Neuronal stem cell (in vitro differentiated cells): Measurements from ENCODE around the gene CAMTA1.

Experiments
- DNase-seq: peaks from one replicate; pipeline ENCODE4 v3.0.0-alpha.2; 2013; ENCODE audit warnings: low spot score
- H2AFZ ChIP-seq: one replicate; pipeline ENCODE4 v1.6.1; 2013; ENCODE audit warnings: mild to moderate bottlenecking, low read length, inconsistent platforms
- H2AK5ac ChIP-seq: 2 replicates; pipeline ENCODE4 v1.6.1; 2013; ENCODE audit warnings: low read depth, mild to moderate bottlenecking, inconsistent platforms, low read length, moderate library complexity, mixed read lengths
- H2BK120ac ChIP-seq: 2 replicates; pipeline ENCODE4 v1.6.1; 2013; ENCODE audit warnings: low read depth, mild to moderate bottlenecking, inconsistent platforms, low read length, moderate library complexity, mixed read lengths
- H2BK12ac ChIP-seq: one replicate; pipeline ENCODE4 v1.6.1; 2013; ENCODE audit warnings: low read length, inconsistent platforms
- H2BK15ac ChIP-seq: 2 replicates; pipeline ENCODE4 v1.6.1; 2013; ENCODE audit warnings: mild to moderate bottlenecking, low read length, inconsistent platforms, mixed read lengths
- H2BK5ac ChIP-seq: one replicate; pipeline ENCODE4 v1.6.1; 2013; ENCODE audit warnings: inconsistent platforms, mild to moderate bottlenecking, low read length, moderate library complexity
- H3K14ac ChIP-seq: one replicate; pipeline ENCODE4 v1.6.1; 2013; ENCODE audit warnings: low read length, inconsistent platforms
- H3K18ac ChIP-seq: 2 replicates; pipeline ENCODE4 v1.6.1; 2013; ENCODE audit warnings: low read length, inconsistent platforms
- H3K23ac ChIP-seq: 2 replicates; pipeline ENCODE4 v1.6.1; 2013; ENCODE audit warnings: low read depth, mild to moderate bottlenecking, mixed read lengths, low read length, inconsistent platforms; ENCODE audit not compliant: poor library complexity
- H3K27ac ChIP-seq: replicated peaks from 3 replicates; pipeline ENCODE4 v1.5.1; 2013; ENCODE audit warnings: low read length, inconsistent platforms
- H3K27me3 ChIP-seq, 3 experiments: 2 replicates each; pipeline ENCODE4 v1.6.1; 2013; ENCODE audit warnings: low read length in 3 of 3, mild to moderate bottlenecking in 2 of 3, inconsistent platforms in 1 of 3, low read depth in 1 of 3, mixed read lengths in 1 of 3, moderate library complexity in 1 of 3; ENCODE audit not compliant: control insufficient read depth in 3 of 3, insufficient read depth in 3 of 3
- H3K36me3 ChIP-seq, 2 donors: replicated peaks in 1 of 2; 2 replicates each; pipeline ENCODE4 v1.6.1; 2013; ENCODE audit warnings: low read length in 2 of 2; ENCODE audit not compliant: control insufficient read depth in 2 of 2, insufficient read depth in 2 of 2
- H3K4ac ChIP-seq: 2 replicates; pipeline ENCODE4 v1.6.1; 2013; ENCODE audit warnings: inconsistent platforms, mild to moderate bottlenecking, low read length, moderate library complexity
- H3K4me1 ChIP-seq, 2 donors: 1 replicate in 1 of 2; 2 replicates in 1 of 2; pipeline ENCODE4 v1.6.1; 2013; ENCODE audit warnings: low read length in 2 of 2, low read depth in 1 of 2; ENCODE audit not compliant: control insufficient read depth in 2 of 2, insufficient read depth in 1 of 2
- H3K4me2 ChIP-seq: one replicate; pipeline ENCODE4 v1.6.1; 2013; ENCODE audit warnings: mild to moderate bottlenecking, low read length, inconsistent platforms; ENCODE audit not compliant: insufficient read depth, poor library complexity, severe bottlenecking
- H3K4me3 ChIP-seq, 2 donors: 2 replicates each; pipeline ENCODE4 v1.5.1; 2013; ENCODE audit warnings: low read length in 2 of 2, mild to moderate bottlenecking in 2 of 2, inconsistent platforms in 1 of 2, moderate library complexity in 1 of 2
- H3K79me1 ChIP-seq: one replicate; pipeline ENCODE4 v1.6.1; 2013; ENCODE audit warnings: low read depth, mild to moderate bottlenecking, inconsistent platforms, low read length, moderate library complexity
- H3K9ac ChIP-seq: one replicate; pipeline ENCODE4 v1.6.1; 2013; ENCODE audit warnings: mild to moderate bottlenecking, low read depth, low read length, inconsistent platforms; ENCODE audit not compliant: poor library complexity
- H3K9me3 ChIP-seq, 2 donors: replicated peaks in 1 of 2; 2 replicates each; pipeline versions ENCODE3 to v1.6.1; 2013; ENCODE audit warnings: low read length in 2 of 2, mild to moderate bottlenecking in 2 of 2, inconsistent platforms in 1 of 2, low read depth in 1 of 2, mixed read lengths in 1 of 2, moderate library complexity in 1 of 2; ENCODE audit not compliant: control insufficient read depth in 2 of 2, insufficient read depth in 1 of 2
- H4K8ac ChIP-seq: one replicate; pipeline ENCODE4 v1.6.1; 2013; ENCODE audit warnings: low read depth, mild to moderate bottlenecking, inconsistent platforms, low read length, moderate library complexity
- H4K91ac ChIP-seq: one replicate; pipeline ENCODE4 v1.6.1; 2013; ENCODE audit warnings: low read length, low read depth, mild to moderate bottlenecking, inconsistent platforms; ENCODE audit not compliant: poor library complexity
- WGBS, 2 donors: extraction: QIAGEN DNeasy Blood & Tissue Kit; methylation state at CpG; one replicate each; pipeline ENCODE4 v1.1.7; 2013; ENCODE audit warnings: missing lambda C conversion rate in 2 of 2, mixed read lengths in 1 of 2; ENCODE audit not compliant: insufficient read length in 2 of 2, insufficient replicate concordance in 1 of 2; ENCODE audit errors: extremely low coverage in 2 of 2; 5-methylcytosine and 5-hydroxymethylcytosine counted together

The CAMTA1 gene

DNA sequence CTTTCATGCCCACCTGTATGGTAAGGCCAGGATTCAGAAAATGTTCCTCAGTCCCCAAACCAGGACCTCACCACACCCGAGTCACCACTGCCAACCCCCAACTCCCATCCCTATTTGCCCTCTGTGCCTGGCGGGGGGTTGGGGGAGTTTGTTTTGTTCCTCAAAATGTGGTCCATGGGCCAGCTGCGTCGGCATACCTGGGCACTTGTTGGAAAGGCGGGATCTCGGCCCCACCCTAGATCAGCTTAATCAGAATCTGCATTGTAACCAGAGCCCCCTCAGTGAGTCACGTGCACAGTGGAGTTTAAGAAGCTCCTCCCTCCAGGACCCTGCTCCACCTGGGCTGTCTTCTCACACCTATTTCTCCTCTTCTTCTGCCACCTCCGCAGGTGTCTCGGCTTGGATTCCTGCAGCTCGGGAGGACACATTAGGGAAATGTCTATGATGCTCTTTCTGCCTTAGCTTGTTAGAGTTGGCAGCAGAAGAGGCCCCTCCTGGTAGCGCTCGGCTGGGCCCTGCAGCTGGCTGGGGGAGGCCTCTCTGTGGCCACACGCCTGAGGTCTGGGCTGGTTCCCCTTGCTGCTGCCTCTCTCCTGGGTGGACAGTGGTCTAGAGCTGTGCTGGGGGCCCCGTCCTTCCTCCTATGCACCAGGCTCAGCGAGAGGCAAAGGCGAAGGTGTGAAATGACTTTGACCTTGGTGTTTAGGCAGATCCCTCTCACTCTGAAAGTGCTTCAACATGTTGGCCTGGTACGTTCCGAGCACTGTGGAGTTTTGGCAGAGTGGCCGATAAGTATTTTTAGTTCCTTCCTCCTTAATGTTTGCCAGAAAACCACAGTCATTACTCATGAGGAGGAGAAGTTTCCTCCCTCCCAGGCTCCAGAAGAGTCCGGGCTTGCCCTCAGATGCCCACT lies 41.8 kb upstream of the CAMTA1 start:
- H2AK5ac ChIP-seq, result no peak overlapping the region
- WGBS, 2 donors, result no CpG with 5 or more reads among the region's 20 CpGs
- H3K27ac ChIP-seq, result no peak overlapping the region
- no peaks in the 10 kb centered on the region for H3K79me1 ChIP-seq
- H3K23ac ChIP-seq, result no peak overlapping the region
- DNase-seq, result no peak
- H3K9ac ChIP-seq, result no peak overlapping the region
- H3K4me1 ChIP-seq, result peaks cover 0 to 5% of the 10 kb centered on the region in 2 donors
- H2BK15ac ChIP-seq, result no peak overlapping the region
- no peak overlapping the region for H3K4me3 ChIP-seq
- H3K4ac ChIP-seq, result no peak overlapping the region
- no peak overlapping the region for H2BK12ac ChIP-seq
- H4K91ac ChIP-seq, result no peak overlapping the region
- no peak overlapping the region for H3K4me2 ChIP-seq
- peaks cover 0 to 8% (median 0%) of the 10 kb centered on the region in 3 experiments for H3K27me3 ChIP-seq
- no peak overlapping the region for H4K8ac ChIP-seq
- H2BK5ac ChIP-seq, result no peak overlapping the region
- H3K18ac ChIP-seq, result no peak overlapping the region
- no peak overlapping the region for H3K14ac ChIP-seq
- H2BK120ac ChIP-seq, result no peak overlapping the region
- H2AFZ ChIP-seq, result peak overlapping the region; percentile 35
- peaks cover 0 to 2% of the 10 kb centered on the region in 2 donors for H3K9me3 ChIP-seq
- no peaks in the 10 kb centered on the region for H3K36me3 ChIP-seq

DNA sequence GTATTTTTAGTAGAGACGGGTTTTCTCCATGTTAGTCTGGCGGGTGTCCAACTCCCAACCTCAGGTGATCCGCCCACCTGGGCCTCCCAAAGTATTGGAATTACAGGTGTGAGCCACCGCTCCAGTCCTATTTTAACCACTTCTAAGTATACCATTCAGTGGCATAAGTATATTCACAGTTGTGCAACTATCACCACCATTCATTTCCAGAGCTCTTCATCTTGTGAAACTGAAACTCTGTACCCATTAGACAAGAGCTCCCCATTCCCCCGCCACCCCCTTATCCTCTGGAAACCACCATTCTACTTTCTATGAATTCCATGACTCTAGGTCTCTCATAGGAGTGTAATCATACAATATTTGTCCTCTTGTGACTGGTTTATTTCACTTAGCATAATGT lies 40.2 kb upstream of the CAMTA1 start:
- peaks cover 0 to 5% of the 10 kb centered on the region in 2 donors for H3K4me1 ChIP-seq
- no peak overlapping the region for H3K4me2 ChIP-seq
- H3K14ac ChIP-seq, result no peak overlapping the region
- no peak for DNase-seq
- peaks cover 0 to 2% of the 10 kb centered on the region in 2 donors for H3K9me3 ChIP-seq
- no peak overlapping the region for H3K18ac ChIP-seq
- H3K4ac ChIP-seq, result no peak overlapping the region
- H2BK15ac ChIP-seq, result no peak overlapping the region
- H3K36me3 ChIP-seq, result no peaks in the 10 kb centered on the region
- H2AFZ ChIP-seq, result no peak overlapping the region
- H4K91ac ChIP-seq, result no peak overlapping the region
- no CpG with 5 or more reads among the region's 5 CpGs for WGBS, 2 donors
- H3K23ac ChIP-seq, result no peak overlapping the region
- no peak overlapping the region for H3K9ac ChIP-seq
- H4K8ac ChIP-seq, result no peak overlapping the region
- no peak overlapping the region for H2AK5ac ChIP-seq
- peaks cover 0 to 18% (median 0%) of the 10 kb centered on the region in 3 experiments for H3K27me3 ChIP-seq
- H3K79me1 ChIP-seq, result no peaks in the 10 kb centered on the region
- no peak overlapping the region for H3K27ac ChIP-seq
- H3K4me3 ChIP-seq, result no peak overlapping the region
- H2BK12ac ChIP-seq, result no peak overlapping the region
- H2BK5ac ChIP-seq, result no peak overlapping the region
- no peak overlapping the region for H2BK120ac ChIP-seq

DNA sequence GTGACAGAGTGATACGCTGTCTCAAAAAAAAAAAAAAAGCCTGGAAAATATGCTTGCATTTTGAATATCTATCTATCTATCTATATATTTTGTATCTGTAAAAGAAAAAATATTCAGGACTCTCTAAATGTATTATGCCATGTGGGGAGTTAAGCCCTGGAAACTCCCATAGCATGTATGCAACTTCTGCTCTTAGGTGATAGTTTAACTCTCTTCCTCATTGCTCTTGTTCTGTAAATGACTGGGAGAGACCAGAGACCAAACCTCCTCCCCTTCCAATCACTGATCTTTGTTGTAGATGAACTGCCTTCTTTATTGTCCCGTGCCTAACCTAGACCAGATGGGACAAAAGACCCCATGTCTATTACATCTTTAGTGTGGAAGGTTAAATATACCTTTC lies 37.6 kb upstream of the CAMTA1 start:
- Histone ChIP-seq H3K27me3 (peaks cover 0 to 23% (median 0%) of the 10 kb centered on the region in 3 experiments), H3K9ac (no peak overlapping the region), H3K18ac (no peak overlapping the region), H3K4me1 (peaks cover 0 to 5% of the 10 kb centered on the region in 2 donors), H3K4me3 (no peak overlapping the region), H2AK5ac (no peak overlapping the region), H2BK5ac (no peak overlapping the region), H3K9me3 (no peaks in the 10 kb centered on the region), H3K79me1 (no peaks in the 10 kb centered on the region), H3K23ac (no peak overlapping the region), H3K14ac (no peak overlapping the region), H3K36me3 (no peaks in the 10 kb centered on the region), H2BK12ac (no peak overlapping the region), H4K8ac (no peak overlapping the region), H3K4me2 (no peak overlapping the region), H4K91ac (no peak overlapping the region), H3K4ac (no peak overlapping the region), H2BK120ac (no peak overlapping the region), H2AFZ (no peak overlapping the region), H3K27ac (no peak overlapping the region), H2BK15ac (no peak overlapping the region)
- no CpG with 5 or more reads among the region's 2 CpGs for WGBS, 2 donors
- DNase-seq, result no peak

DNA sequence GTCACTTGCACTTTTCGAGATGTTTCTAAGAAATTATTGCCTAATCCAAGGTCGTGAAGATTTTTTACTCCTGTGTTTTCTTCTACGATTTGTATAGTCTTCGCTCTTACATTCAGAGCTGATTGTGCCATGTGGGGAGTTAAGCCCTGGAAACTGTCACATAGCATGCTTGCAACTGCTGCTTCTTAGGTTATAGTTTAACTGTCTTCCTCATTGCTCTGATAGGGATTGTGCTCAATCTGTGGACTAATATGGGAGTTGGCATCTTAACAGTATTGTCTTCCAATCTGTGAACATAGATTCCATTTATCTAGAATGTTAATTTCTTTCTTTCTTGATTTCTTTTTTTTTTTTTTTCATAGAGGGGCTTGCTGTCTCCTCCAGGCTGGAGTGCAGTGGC lies 34.8 kb upstream of the CAMTA1 start:
- Histone ChIP-seq H3K4me3 (no peak overlapping the region), H4K8ac (no peak overlapping the region), H2BK120ac (no peak overlapping the region), H3K9me3 (no peaks in the 10 kb centered on the region), H3K27me3 (peaks cover 0 to 31% (median 0%) of the 10 kb centered on the region in 3 experiments), H3K4me2 (no peak overlapping the region), H4K91ac (no peak overlapping the region), H3K14ac (no peak overlapping the region), H3K36me3 (no peaks in the 10 kb centered on the region), H3K23ac (no peak overlapping the region), H2AFZ (no peak overlapping the region), H2BK5ac (no peak overlapping the region), H2BK12ac (no peak overlapping the region), H3K9ac (no peak overlapping the region), H2BK15ac (no peak overlapping the region), H3K18ac (no peak overlapping the region), H2AK5ac (no peak overlapping the region), H3K27ac (no peak overlapping the region), H3K79me1 (no peaks in the 10 kb centered on the region), H3K4ac (no peak overlapping the region), H3K4me1 (peaks cover 0 to 5% of the 10 kb centered on the region in 2 donors)
- whole genome bisulfite sequencing, 2 donors, result no CpG with 5 or more reads among the region's 4 CpGs
- no peak for DNase-seq
